HEK293T (cell line): ENCODE data around the gene ARNT2.
"Not testable (repeated sequence)": the region's sequence is repeated elsewhere in the genome, so short reads cannot be mapped to it uniquely, and the experiment has no call there.

ENCODE experiments used
- CTCF ChIA-PET: fragments of 350-600 bp; formaldehyde crosslinking; extraction: SDS; loops from one replicate; lab custom pipeline; 2021; ENCODE audit warnings: antibody characterized with exemption, inconsistent platforms; lab: Yijun Ruan, JAX
- POLR2A ChIA-PET: fragments of 350-600 bp; formaldehyde crosslinking; extraction: SDS; loops from one replicate; lab custom pipeline; 2020; ENCODE audit warnings: antibody characterized with exemption, inconsistent platforms; lab: Yijun Ruan, JAX
- DNase-seq: peaks from one replicate; pipeline ENCODE4 v3.0.0; 2012; ENCODE audit warnings: mixed read lengths; ENCODE audit errors: extremely low spot score
- ARNT ChIP-seq: fragments of 450-650 bp; IDR thresholded peaks from 2 replicates; pipeline ENCODE4 v1.6.1; 2017; ENCODE audit warnings: mild to moderate bottlenecking
- BHLHE40 ChIP-seq: fragments of 450-650 bp; IDR thresholded peaks from 2 replicates; pipeline ENCODE4 v1.6.1; 2016; ENCODE audit warnings: mild to moderate bottlenecking, moderate library complexity, borderline replicate concordance
- CTBP1 ChIP-seq: fragments of 450-650 bp; IDR thresholded peaks from 2 replicates; pipeline ENCODE4 v1.6.1; 2016; ENCODE audit warnings: borderline replicate concordance
- ELF4 ChIP-seq: fragments of 450-650 bp; IDR thresholded peaks from 2 replicates; pipeline ENCODE4 v1.6.1; 2017; ENCODE audit warnings: antibody characterized with exemption
- FOXA1 ChIP-seq: fragments of 450-650 bp; IDR thresholded peaks from 2 replicates; pipeline ENCODE4 v1.6.1; 2016; ENCODE audit warnings: mild to moderate bottlenecking
- FOXK2 ChIP-seq: fragments of 450-650 bp; IDR thresholded peaks from 2 replicates; pipeline ENCODE4 v1.6.1; 2016; ENCODE audit warnings: mild to moderate bottlenecking
- FOXM1 ChIP-seq: fragments of 450-650 bp; IDR thresholded peaks from 2 replicates; pipeline ENCODE4 v1.6.1; 2017; ENCODE audit warnings: mild to moderate bottlenecking, borderline replicate concordance
- HDGF ChIP-seq: fragments of 450-650 bp; IDR thresholded peaks from 2 replicates; pipeline ENCODE4 v1.6.1; 2017; ENCODE audit warnings: antibody characterized with exemption, borderline replicate concordance
- L3MBTL2 ChIP-seq: fragments of 450-650 bp; conservative IDR thresholded peaks from 2 replicates; pipeline ENCODE4 v1.6.1; 2016; ENCODE audit warnings: mild to moderate bottlenecking
- LEF1 ChIP-seq: fragments of 450-650 bp; IDR thresholded peaks from 2 replicates; pipeline ENCODE4 v1.6.1; 2017; ENCODE audit warnings: mild to moderate bottlenecking, borderline replicate concordance
- NFRKB ChIP-seq: fragments of 450-650 bp; IDR thresholded peaks from 2 replicates; pipeline ENCODE4 v1.6.1; 2016; ENCODE audit warnings: mild to moderate bottlenecking, moderate library complexity
- SP1 ChIP-seq: fragments of 450-650 bp; IDR thresholded peaks from 2 replicates; pipeline ENCODE4 v1.6.1; 2017
- SUZ12 ChIP-seq: fragments of 450-650 bp; IDR thresholded peaks from 2 replicates; pipeline ENCODE4 v1.6.1; 2016; ENCODE audit warnings: mild to moderate bottlenecking
- TARDBP ChIP-seq: fragments of 450-650 bp; IDR thresholded peaks from 2 replicates; pipeline ENCODE4 v1.6.1; 2016
- ZNF384 ChIP-seq: fragments of 450-650 bp; IDR thresholded peaks from 2 replicates; pipeline ENCODE4 v1.6.1; 2016
- TF ChIP-seq, protein P1 (sequence below): fragments of 450-650 bp; IDR thresholded peaks from 2 replicates; pipeline ENCODE4 v1.6.1; 2016

The ARNT2 gene

DNA sequence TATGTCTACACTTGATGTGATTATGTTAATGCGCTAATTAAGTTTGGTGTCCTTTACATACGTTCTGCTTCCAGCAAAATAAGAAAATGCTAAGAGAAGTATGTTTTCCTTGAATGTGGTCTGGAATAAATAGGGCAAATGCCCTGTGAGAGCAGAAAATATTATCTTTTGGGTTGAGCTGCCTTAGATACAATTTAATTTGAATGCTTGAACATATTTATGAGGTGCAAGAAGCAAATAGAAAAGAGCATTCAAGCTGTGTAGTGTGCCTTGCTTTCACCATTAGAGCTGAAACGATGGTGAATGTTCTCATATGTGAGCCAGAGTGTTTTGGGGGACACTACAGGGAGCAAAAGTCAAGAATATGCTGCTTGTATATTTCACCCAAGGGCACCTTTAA, 15.9 kb upstream of the ARNT2 start:
- ChIA-PET POLR2A (no interaction called here), CTCF (no interaction called here)
- DNase-seq: no peak
- TF ChIP-seq SP1: no peak

DNA sequence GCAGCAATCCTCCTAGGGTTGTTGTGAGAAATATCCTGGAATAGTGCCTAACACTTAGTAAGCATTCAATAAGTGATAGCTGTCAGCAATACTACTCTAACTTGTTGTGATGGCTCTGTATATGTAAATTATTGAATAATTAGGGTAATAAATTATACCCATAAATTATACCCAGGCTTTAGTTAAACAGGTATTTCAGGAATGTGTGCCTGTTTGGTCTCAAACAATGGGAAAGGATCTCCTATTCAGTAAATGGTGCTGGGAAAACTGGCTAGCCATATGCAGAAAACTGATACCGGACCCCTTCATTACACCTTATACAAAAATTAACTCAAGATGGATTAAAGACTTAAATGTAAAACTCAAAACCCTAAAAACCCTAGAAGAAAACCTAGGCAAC, 14.8 kb upstream of the ARNT2 start:
- ChIA-PET POLR2A (no interaction called here), CTCF (no interaction called here)
- DNase-seq: no peak
- TF ChIP-seq FOXA1 (no peak), FOXM1 (no peak), BHLHE40 (no peak), SUZ12 (no peak), L3MBTL2 (no peak), CTBP1 (no peak), NFRKB (no peak), ARNT (no peak), ZNF384 (no peak), SP1 (no peak), HDGF (no peak), LEF1 (no peak), TARDBP (no peak), ELF4 (no peak)
- TF ChIP-seq, protein P1, sequence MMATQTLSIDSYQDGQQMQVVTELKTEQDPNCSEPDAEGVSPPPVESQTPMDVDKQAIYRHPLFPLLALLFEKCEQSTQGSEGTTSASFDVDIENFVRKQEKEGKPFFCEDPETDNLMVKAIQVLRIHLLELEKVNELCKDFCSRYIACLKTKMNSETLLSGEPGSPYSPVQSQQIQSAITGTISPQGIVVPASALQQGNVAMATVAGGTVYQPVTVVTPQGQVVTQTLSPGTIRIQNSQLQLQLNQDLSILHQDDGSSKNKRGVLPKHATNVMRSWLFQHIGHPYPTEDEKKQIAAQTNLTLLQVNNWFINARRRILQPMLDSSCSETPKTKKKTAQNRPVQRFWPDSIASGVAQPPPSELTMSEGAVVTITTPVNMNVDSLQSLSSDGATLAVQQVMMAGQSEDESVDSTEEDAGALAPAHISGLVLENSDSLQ: no peak

DNA sequence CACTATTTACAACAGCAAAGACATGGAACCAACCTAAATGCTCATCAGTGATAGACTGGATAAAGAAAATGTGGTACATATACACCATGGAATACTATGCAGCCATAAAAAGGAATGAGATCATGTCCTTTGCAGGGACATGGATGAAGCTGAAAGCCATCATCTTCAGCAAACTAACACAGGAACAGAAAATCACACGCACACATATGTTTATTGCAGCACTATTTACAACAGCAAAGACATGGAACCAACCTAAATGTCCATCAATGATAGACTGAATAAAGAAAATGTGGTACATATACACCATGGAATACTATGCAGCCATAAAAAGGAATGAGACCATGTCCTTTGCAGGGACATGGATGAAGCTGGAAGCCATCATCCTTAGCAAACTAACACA, 13.2 kb upstream of the ARNT2 start:
- CTCF ChIA-PET, POLR2A ChIA-PET, DNase-seq: not testable (repeated sequence)

DNA sequence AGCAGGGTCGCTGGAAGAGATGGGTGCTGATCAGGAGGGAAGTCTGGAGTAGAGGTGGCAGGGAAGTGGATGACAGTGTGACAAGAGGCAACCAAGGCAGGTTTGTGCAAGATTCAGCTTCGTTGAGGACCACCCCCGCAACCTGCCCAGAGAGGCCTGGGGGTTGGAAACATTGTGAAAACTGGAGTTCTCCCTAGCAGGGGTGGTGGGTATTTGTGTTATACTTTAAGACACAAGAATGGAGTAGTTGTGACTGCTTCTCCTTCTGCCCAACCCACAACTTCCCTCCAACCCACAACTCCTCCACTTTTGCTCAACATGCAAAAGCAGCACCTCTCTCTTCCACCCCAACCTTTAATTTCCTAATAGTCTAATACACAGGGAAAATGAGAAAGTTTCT, 8.6 kb upstream of the ARNT2 start:
- TF ChIP-seq LEF1 (no peak), SUZ12 (no peak), L3MBTL2 (no peak), FOXK2 (no peak), ARNT (no peak), ZNF384 (no peak), NFRKB (no peak), HDGF (no peak), TARDBP (no peak), BHLHE40 (no peak), FOXA1 (no peak), SP1 (no peak), FOXM1 (no peak), ELF4 (no peak), CTBP1 (no peak)
- TF ChIP-seq, protein P1: no peak
- POLR2A ChIA-PET: no interaction called here
- CTCF ChIA-PET: no interaction called here
- no peak for DNase-seq

DNA sequence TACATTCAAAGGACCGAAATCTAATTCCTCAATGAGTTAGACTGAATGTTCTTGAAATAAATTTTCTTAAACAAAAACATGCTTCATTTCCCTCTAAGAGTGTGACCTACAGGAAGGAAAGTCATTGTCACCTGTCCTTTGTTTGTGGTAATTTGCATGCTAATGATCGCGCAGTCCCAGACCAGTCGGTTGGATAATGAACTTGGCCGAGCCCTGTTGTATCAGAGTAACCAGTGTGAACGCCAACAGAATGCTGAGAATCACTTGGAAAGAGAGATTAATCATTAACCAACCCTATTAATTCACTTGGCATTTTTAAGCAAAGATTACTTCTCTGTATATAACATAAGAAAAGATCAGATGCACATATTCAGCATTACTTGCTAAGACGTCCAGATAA, 8.1 kb upstream of the ARNT2 start:
- POLR2A ChIA-PET: no interaction called here
- CTCF ChIA-PET: interaction anchor here (0.7 kb wide), 1 partner anchor 36 kb away, joined by 3 read pairs; no protein-coding TSS in a partner anchor
- no peak for DNase-seq
- no peak for TF ChIP-seq FOXK2
- TF ChIP-seq TARDBP: no peak
- TF ChIP-seq FOXM1: no peak
- no peak for TF ChIP-seq ZNF384
- TF ChIP-seq SP1: no peak
- TF ChIP-seq BHLHE40: no peak
- no peak for TF ChIP-seq NFRKB
- no peak for TF ChIP-seq SUZ12
- TF ChIP-seq, protein P1: no peak

DNA sequence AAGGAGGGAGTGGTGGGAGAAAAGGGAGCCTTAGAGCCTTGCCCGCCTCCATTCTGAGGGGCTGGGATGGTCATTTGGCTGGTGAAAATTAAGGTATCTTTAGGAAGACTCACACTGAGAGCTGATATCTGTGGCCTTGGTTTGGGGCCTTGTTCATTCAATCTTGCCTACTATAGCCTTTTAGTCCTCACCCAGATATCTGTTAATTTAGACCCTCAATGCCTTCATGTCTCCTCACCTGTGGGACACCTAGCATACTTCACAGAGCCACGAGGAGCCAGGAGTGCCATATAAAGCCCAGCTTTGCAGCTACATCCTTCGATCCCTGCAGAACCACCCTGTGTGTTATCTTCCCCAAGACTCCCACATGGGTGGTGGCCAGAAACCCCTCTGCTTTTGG, 4.7 kb upstream of the ARNT2 start:
- TF ChIP-seq, protein P1: no peak
- TF ChIP-seq FOXM1 (no peak), TARDBP (no peak), FOXK2 (no peak), ARNT (no peak), CTBP1 (no peak), FOXA1 (no peak), LEF1 (no peak), SP1 (no peak), NFRKB (no peak), SUZ12 (no peak), ZNF384 (no peak), L3MBTL2 (no peak), ELF4 (no peak), HDGF (no peak), BHLHE40 (no peak)
- ChIA-PET CTCF (no interaction called here), POLR2A (no interaction called here)
- DNase-seq: no peak
